ENCODE measurements around the gene CACNB2. TPM values are rescaled to one million over a fixed set of nuclear protein-coding genes. Genes with fewer than 3 reads are reported as not detected.

Gene CACNB2
- total and polyA plus RNA-seq, 8 donors: 4.0 to 14.8 (median 11.8) TPM

DNA sequence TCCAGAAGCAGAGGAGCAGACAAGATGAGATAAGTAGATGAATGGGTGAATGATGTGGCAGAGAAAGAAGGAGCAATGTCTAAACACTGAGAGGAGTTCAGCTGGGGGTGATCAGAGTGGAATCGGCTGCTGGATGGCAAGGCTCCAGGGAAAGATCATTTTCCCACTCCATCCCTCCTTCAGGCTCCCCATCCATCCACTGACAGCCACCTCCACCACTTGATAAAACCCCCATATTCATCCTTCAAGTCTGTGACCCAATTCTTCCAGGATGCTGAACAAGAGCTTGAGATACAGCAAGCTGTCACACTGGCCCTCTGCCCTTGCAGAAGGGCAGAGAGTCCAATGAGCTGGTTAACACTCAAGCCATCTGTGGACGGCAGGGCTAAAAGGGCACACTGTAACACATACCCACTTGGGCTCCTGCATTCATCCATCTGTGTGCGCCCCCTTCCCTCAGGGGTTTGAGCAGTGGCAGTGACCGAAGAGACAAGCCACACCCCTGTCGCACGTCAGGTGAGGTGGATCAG is 30.8 kb upstream of the CACNB2 start:
- ATAC-seq (no peak), DNase-seq (peak in 1 of 4 donors; percentile 24)

DNA sequence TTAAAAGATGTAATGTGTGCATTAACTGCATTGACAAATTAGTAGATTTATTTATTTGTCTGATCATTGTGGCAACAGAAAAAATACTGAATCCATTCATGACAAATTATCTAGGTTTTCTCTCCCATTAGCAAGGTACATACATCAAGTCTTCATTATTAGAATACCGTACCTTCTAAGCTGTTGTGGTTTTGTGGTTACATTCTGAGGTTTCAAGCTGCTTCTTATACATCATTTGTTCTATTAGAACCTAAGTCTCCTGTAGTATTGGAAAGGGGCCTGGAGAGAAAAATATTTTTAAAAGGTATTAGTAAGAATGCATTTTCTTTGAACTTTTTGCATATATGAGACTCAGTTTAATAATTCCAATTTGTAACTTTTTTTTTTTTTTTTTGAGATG is 26.3 kb upstream of the CACNB2 start:
- intact Hi-C loops (cut with DNase I): no loop called here
- H3K9me3 ChIP-seq: peaks cover 0 to 4% of the 10 kb centered on the region in 2 donors
- no peaks in the 10 kb centered on the region for H3K36me3 ChIP-seq
- no peak overlapping the region for H3K4me3 ChIP-seq
- H3K4me1 ChIP-seq: no peaks in the 10 kb centered on the region
- H3K27me3 ChIP-seq: no peaks in the 10 kb centered on the region
- ATAC-seq (no peak), DNase-seq (no peak)
- H3K27ac ChIP-seq: no peak overlapping the region
- TF ChIP-seq, protein P1, sequence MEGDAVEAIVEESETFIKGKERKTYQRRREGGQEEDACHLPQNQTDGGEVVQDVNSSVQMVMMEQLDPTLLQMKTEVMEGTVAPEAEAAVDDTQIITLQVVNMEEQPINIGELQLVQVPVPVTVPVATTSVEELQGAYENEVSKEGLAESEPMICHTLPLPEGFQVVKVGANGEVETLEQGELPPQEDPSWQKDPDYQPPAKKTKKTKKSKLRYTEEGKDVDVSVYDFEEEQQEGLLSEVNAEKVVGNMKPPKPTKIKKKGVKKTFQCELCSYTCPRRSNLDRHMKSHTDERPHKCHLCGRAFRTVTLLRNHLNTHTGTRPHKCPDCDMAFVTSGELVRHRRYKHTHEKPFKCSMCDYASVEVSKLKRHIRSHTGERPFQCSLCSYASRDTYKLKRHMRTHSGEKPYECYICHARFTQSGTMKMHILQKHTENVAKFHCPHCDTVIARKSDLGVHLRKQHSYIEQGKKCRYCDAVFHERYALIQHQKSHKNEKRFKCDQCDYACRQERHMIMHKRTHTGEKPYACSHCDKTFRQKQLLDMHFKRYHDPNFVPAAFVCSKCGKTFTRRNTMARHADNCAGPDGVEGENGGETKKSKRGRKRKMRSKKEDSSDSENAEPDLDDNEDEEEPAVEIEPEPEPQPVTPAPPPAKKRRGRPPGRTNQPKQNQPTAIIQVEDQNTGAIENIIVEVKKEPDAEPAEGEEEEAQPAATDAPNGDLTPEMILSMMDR (IDR thresholded peaks at IDR 0.05): no peak

More for the DNA sequence above, 30.8 kb upstream of the CACNB2 start:
- TF ChIP-seq, protein P1 (IDR thresholded peaks at IDR 0.05): no peak
- Histone ChIP-seq H3K27me3 (no peaks in the 10 kb centered on the region), H3K9me3 (no peaks in the 10 kb centered on the region), H3K4me3 (no peak overlapping the region), H3K27ac (no peak overlapping the region), H3K4me1 (no peaks in the 10 kb centered on the region), H3K36me3 (no peaks in the 10 kb centered on the region)
- intact Hi-C loops (cut with DNase I): no loop called here

DNA sequence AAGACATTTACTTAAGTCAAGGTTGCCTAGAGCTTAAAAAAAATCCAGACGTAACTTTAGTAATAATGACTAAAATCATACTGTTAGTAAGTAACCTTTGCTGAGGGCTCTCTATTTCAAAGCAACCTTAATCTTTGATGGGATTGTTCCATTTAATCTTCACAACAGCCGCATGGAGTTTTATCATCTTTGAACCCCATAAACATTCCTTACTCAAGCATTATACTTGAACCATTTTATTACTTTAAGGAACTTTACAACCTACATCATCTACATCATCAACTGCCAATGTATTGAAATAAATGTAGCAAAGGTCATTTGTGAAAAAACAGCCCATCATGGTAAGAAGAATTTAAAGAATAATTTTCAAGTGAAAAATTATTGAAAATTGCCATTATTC is 22.9 kb upstream of the CACNB2 start:
- no peak overlapping the region for H3K27ac ChIP-seq
- peaks cover 0 to 4% of the 10 kb centered on the region in 2 donors for H3K9me3 ChIP-seq
- DNase-seq: no peak
- no peak overlapping the region for H3K4me3 ChIP-seq
- no peak for ATAC-seq
- intact Hi-C loops (cut with DNase I): no loop called here
- H3K36me3 ChIP-seq: no peaks in the 10 kb centered on the region
- TF ChIP-seq, protein P1 (IDR thresholded peaks at IDR 0.05): no peak
- H3K27me3 ChIP-seq: no peaks in the 10 kb centered on the region
- H3K4me1 ChIP-seq: no peaks in the 10 kb centered on the region

DNA sequence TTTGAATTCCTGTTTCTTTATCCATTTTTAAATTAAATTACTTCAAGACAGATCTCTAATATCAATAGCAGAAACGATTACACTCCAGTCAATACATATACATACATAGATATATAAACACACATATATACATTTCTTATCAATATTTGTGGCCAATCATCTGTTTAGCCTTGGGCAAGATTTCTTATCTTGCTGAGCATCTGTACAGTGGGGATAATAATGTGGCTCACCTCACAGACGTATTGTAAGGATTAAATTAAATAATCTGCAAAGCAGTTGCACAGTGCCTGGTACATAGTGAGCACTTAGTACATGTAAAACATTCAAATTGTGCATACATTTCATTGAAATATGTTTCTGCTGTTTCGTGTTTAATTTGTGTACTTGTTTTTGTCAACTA is 17.5 kb upstream of the CACNB2 start:
- Histone ChIP-seq H3K4me1 (no peaks in the 10 kb centered on the region), H3K36me3 (no peaks in the 10 kb centered on the region), H3K27me3 (no peaks in the 10 kb centered on the region), H3K9me3 (peaks cover 0 to 4% of the 10 kb centered on the region in 2 donors), H3K27ac (no peak overlapping the region), H3K4me3 (no peak overlapping the region)
- intact Hi-C loops (cut with DNase I): no loop called here
- no peak for DNase-seq
- TF ChIP-seq, protein P1 (IDR thresholded peaks at IDR 0.05): no peak
- no peak for ATAC-seq

DNA sequence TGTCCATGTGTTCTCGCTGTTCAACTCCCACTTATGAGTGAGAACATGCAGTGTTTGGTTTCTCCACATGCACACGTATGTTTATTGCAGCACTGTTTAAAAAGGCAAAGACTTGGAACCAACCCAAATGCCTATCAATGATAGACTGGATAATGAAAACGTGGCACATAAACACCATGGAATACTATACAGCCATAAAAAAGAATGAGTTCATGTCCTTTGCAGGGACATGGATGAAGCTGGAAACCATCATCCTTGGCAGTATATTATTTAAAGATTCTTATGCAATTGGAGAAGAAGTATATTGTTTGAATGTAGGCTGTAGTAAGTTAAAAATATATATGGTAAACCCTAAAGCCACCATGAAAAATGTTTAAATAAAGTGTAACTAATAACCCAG is 7.2 kb upstream of the CACNB2 start:
- Histone ChIP-seq H3K4me1 (no peaks in the 10 kb centered on the region), H3K36me3 (no peaks in the 10 kb centered on the region)
- intact Hi-C loops (cut with DNase I): no loop called here

More for the DNA sequence above, 7.2 kb upstream of the CACNB2 start:
- ATAC-seq (no peak), DNase-seq (no peak)
- TF ChIP-seq, protein P1 (IDR thresholded peaks at IDR 0.05): no peak
- H3K27ac ChIP-seq: no peak overlapping the region
- no peak overlapping the region for H3K4me3 ChIP-seq
- H3K9me3 ChIP-seq: no peaks in the 10 kb centered on the region
- no peaks in the 10 kb centered on the region for H3K27me3 ChIP-seq
